GM12872 (cell line): ENCODE data around the gene KIF16B.

Experiments
- TF ChIP-seq, protein P1 (sequence below): IDR thresholded peaks from 3 replicates; pipeline ENCODE4 v1.5.1; 2011; ENCODE audit warnings: low read depth, mild to moderate bottlenecking, low read length, moderate library complexity; ENCODE audit not compliant: insufficient read depth

The KIF16B gene

DNA sequence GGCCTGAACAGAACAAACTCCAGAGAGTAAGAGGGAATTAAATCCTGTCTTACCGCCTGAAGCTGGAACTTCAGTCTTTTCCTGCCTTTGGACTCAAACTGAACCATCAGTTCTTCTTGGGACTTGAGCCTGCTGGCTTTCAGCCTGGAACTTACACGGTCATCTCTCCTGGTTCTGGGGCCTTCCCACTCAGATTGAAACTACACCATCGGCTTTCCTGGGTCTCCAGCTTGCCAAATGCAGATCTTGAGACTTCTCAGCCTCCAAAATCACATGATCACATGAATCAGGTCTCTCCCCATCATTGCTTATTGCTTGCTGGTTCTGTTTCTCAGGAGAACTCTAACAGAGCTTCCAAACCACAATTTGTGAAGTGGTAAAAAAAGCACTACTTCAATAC, 276.3 kb downstream of the KIF16B start:
- TF ChIP-seq, protein P1, sequence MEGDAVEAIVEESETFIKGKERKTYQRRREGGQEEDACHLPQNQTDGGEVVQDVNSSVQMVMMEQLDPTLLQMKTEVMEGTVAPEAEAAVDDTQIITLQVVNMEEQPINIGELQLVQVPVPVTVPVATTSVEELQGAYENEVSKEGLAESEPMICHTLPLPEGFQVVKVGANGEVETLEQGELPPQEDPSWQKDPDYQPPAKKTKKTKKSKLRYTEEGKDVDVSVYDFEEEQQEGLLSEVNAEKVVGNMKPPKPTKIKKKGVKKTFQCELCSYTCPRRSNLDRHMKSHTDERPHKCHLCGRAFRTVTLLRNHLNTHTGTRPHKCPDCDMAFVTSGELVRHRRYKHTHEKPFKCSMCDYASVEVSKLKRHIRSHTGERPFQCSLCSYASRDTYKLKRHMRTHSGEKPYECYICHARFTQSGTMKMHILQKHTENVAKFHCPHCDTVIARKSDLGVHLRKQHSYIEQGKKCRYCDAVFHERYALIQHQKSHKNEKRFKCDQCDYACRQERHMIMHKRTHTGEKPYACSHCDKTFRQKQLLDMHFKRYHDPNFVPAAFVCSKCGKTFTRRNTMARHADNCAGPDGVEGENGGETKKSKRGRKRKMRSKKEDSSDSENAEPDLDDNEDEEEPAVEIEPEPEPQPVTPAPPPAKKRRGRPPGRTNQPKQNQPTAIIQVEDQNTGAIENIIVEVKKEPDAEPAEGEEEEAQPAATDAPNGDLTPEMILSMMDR: no peak

DNA sequence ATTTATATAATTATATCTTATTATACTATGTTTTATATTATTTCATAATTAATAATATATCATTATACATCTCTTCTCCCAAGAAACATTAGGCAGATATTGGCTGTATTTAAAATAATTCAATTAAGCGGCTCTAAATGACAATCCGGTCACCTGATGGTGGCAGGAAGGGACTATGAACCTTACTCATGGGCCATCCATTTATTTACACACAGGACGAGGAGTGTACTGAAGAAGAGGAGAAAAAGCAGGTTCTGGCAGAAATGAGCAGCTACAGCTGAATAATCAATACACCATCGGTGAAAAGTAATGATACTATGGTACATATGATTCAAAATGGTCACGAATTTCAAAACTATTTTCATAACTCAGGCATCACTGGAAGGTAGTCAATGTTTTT, 277.7 kb downstream of the KIF16B start:
- TF ChIP-seq, protein P1: no peak

- TF ChIP-seq, protein P1: no peak
Observed at GRCh38 chr20:16293590-16293989, 279.7 kb downstream of the KIF16B start.

GRCh38 chr20:16292226-16292880, 280.9 kb downstream of the KIF16B start:
- TF ChIP-seq, protein P1: no peak

DNA sequence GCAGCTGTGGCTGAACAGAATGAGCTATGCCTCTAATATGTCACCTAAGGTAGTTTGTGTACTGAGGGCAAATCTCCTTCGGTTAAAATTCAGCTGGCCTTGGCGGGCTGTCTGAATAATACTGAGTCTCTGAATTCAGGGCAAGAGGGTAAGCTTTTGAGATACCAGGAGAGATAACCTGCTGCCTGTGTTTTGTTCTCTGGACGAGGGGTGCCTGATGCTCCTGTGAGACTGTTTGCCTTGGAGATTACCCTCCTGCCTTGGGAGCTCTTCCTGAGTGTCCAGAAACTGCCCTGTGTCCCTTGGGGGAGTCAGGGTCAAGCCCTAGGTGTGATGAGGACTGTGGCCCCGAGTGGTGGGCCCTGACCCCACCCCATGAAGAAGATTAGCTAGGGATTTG, 282.9 kb downstream of the KIF16B start:
- TF ChIP-seq, protein P1: no peak

DNA sequence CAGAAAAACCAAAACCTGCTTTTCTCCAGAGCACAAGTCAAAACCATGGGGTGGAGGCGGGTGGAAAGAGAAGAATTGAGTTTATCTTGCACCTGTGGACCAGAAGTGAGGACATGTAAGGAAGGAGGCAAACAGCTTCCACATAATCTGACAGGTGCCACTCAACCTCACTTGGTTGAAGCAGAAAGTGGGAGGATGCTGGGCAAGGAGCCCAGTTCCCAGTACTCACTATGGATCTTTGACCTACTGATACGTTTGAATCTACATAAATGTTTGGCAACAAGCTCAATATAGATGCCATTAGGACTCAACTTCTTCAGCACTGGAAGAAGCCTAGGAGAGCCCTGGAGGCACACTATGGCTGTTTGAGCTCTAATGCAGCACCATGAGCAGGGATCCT, 285.5 kb downstream of the KIF16B start:
- TF ChIP-seq, protein P1: no peak

DNA sequence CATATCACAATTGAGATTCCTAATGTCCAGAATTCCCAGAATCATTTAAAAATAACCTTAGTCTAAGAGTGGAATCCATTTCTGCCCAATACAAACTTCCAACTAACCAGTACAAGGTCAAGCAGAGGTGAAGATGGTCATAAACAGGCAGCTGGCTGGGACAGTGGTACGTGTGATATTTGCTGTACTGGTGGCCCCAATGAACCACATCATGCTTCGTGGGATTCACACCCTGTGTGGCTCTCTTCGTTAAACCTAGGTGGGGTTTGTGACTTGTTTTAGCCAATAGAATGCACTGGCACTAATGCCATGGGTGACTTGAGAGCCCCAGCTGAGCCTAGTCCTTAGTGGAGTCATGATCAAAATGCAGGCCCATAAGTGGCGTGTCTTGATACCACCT, 286.6 kb downstream of the KIF16B start:
- TF ChIP-seq, protein P1: no peak
